ENCODE data around the gene NUMBL.

NUMBL gene

GRCh38 chr19:40685016-40685526 lies 5.4 kb downstream of the NUMBL start:
- TF ChIP-seq TCF12 (IDR thresholded peaks at IDR 0.05; ENCODE audit: low read depth) (no peak), FOXM1 (IDR thresholded peaks at IDR 0.05; ENCODE audit: borderline replicate concordance, low read depth) (no peak), NFIC (IDR thresholded peaks at IDR 0.05) (no peak), YY1 (IDR thresholded peaks at IDR 0.05; ENCODE audit: low read depth) (no peak), RAD21 (IDR thresholded peaks at IDR 0.05; ENCODE audit: low read depth) (no peak), ZBTB7A (IDR thresholded peaks at IDR 0.05; ENCODE audit: low read depth) (no peak), CREB1 (IDR thresholded peaks at IDR 0.05; ENCODE audit: low read depth) (no peak), EGR1 (IDR thresholded peaks at IDR 0.05) (no peak), EP300 (IDR thresholded peaks at IDR 0.05; ENCODE audit: borderline replicate concordance) (no peak), TEAD4 (IDR thresholded peaks at IDR 0.05) (no peak), CEBPB (IDR thresholded peaks at IDR 0.05) (no peak), TAF1 (IDR thresholded peaks at IDR 0.05; ENCODE audit: low read depth) (no peak)
- TF ChIP-seq, protein P1, sequence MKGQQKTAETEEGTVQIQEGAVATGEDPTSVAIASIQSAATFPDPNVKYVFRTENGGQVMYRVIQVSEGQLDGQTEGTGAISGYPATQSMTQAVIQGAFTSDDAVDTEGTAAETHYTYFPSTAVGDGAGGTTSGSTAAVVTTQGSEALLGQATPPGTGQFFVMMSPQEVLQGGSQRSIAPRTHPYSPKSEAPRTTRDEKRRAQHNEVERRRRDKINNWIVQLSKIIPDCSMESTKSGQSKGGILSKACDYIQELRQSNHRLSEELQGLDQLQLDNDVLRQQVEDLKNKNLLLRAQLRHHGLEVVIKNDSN (IDR thresholded peaks at IDR 0.05) = no peak
- TF ChIP-seq, protein P2, sequence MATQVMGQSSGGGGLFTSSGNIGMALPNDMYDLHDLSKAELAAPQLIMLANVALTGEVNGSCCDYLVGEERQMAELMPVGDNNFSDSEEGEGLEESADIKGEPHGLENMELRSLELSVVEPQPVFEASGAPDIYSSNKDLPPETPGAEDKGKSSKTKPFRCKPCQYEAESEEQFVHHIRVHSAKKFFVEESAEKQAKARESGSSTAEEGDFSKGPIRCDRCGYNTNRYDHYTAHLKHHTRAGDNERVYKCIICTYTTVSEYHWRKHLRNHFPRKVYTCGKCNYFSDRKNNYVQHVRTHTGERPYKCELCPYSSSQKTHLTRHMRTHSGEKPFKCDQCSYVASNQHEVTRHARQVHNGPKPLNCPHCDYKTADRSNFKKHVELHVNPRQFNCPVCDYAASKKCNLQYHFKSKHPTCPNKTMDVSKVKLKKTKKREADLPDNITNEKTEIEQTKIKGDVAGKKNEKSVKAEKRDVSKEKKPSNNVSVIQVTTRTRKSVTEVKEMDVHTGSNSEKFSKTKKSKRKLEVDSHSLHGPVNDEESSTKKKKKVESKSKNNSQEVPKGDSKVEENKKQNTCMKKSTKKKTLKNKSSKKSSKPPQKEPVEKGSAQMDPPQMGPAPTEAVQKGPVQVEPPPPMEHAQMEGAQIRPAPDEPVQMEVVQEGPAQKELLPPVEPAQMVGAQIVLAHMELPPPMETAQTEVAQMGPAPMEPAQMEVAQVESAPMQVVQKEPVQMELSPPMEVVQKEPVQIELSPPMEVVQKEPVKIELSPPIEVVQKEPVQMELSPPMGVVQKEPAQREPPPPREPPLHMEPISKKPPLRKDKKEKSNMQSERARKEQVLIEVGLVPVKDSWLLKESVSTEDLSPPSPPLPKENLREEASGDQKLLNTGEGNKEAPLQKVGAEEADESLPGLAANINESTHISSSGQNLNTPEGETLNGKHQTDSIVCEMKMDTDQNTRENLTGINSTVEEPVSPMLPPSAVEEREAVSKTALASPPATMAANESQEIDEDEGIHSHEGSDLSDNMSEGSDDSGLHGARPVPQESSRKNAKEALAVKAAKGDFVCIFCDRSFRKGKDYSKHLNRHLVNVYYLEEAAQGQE (IDR thresholded peaks at IDR 0.05; ENCODE audit: low read depth) = no peak
- TF ChIP-seq, protein P3, sequence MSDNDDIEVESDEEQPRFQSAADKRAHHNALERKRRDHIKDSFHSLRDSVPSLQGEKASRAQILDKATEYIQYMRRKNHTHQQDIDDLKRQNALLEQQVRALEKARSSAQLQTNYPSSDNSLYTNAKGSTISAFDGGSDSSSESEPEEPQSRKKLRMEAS (IDR thresholded peaks at IDR 0.05) = no peak

GRCh38 chr19:40684280-40684679 lies 6.2 kb downstream of the NUMBL start:
- TF ChIP-seq CREB1 (IDR thresholded peaks at IDR 0.05; ENCODE audit: low read depth) = no peak
- no peak for TF ChIP-seq TCF12 (IDR thresholded peaks at IDR 0.05; ENCODE audit: low read depth)
- TF ChIP-seq ZBTB7A (IDR thresholded peaks at IDR 0.05; ENCODE audit: low read depth) = no peak
- TF ChIP-seq, protein P1 (IDR thresholded peaks at IDR 0.05) = no peak
- TF ChIP-seq FOXM1 (IDR thresholded peaks at IDR 0.05; ENCODE audit: borderline replicate concordance, low read depth) = no peak
- TF ChIP-seq TAF1 (IDR thresholded peaks at IDR 0.05; ENCODE audit: low read depth) = no peak

DNA sequence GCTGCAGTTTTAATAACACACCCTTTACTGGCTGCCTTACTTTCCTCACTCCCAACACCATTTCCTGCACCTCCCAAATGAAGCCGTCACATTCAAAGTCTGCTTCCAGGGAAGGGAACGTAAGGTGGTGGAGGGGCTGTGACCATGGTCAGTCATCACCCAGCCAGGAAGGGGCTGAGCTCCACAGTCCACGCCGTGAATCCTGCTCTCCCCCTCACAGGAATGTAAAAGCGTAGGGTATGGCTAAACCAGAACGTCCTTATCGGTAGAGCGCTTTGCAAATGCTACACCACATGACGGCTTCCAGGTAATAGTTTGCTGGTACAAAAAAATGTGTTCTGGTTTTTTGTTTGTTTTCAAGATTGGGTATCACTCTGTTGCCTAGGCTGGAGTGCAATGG lies 7.0 kb downstream of the NUMBL start:
- TF ChIP-seq EP300 (IDR thresholded peaks at IDR 0.05; ENCODE audit: borderline replicate concordance) = no peak
- TF ChIP-seq CREB1 (IDR thresholded peaks at IDR 0.05; ENCODE audit: low read depth) = no peak
- TF ChIP-seq RAD21 (IDR thresholded peaks at IDR 0.05; ENCODE audit: low read depth) = no peak
- no peak for TF ChIP-seq TAF1 (IDR thresholded peaks at IDR 0.05; ENCODE audit: low read depth)
- TF ChIP-seq TCF12 (IDR thresholded peaks at IDR 0.05; ENCODE audit: low read depth) = no peak
- TF ChIP-seq, protein P1 (IDR thresholded peaks at IDR 0.05) = no peak

GRCh38 chr19:40682431-40682964 lies 8.0 kb downstream of the NUMBL start:
- no peak for TF ChIP-seq CEBPB (IDR thresholded peaks at IDR 0.05)
- no peak for TF ChIP-seq ZBTB7A (IDR thresholded peaks at IDR 0.05; ENCODE audit: low read depth)
- TF ChIP-seq RAD21 (IDR thresholded peaks at IDR 0.05; ENCODE audit: low read depth) = no peak
- no peak for TF ChIP-seq YY1 (IDR thresholded peaks at IDR 0.05; ENCODE audit: low read depth)
- TF ChIP-seq EGR1 (IDR thresholded peaks at IDR 0.05) = no peak
- TF ChIP-seq NFIC (IDR thresholded peaks at IDR 0.05) = no peak
- no peak for TF ChIP-seq EP300 (IDR thresholded peaks at IDR 0.05; ENCODE audit: borderline replicate concordance)
- TF ChIP-seq, protein P1 (IDR thresholded peaks at IDR 0.05) = no peak
- TF ChIP-seq TAF1 (IDR thresholded peaks at IDR 0.05; ENCODE audit: low read depth) = no peak
- TF ChIP-seq, protein P2 (IDR thresholded peaks at IDR 0.05; ENCODE audit: low read depth) = no peak
- no peak for TF ChIP-seq CREB1 (IDR thresholded peaks at IDR 0.05; ENCODE audit: low read depth)

GRCh38 chr19:40681039-40681438 lies 9.4 kb downstream of the NUMBL start:
- TF ChIP-seq, protein P2 (IDR thresholded peaks at IDR 0.05; ENCODE audit: low read depth) = no peak
- no peak for TF ChIP-seq TEAD4 (IDR thresholded peaks at IDR 0.05)
- no peak for TF ChIP-seq EGR1 (IDR thresholded peaks at IDR 0.05)
- TF ChIP-seq CREB1 (IDR thresholded peaks at IDR 0.05; ENCODE audit: low read depth) = no peak
- TF ChIP-seq, protein P3 (IDR thresholded peaks at IDR 0.05) = no peak
- TF ChIP-seq CEBPB (IDR thresholded peaks at IDR 0.05) = no peak
- no peak for TF ChIP-seq YY1 (IDR thresholded peaks at IDR 0.05; ENCODE audit: low read depth)
- TF ChIP-seq FOXM1 (IDR thresholded peaks at IDR 0.05; ENCODE audit: borderline replicate concordance, low read depth) = no peak
- no peak for TF ChIP-seq TCF12 (IDR thresholded peaks at IDR 0.05; ENCODE audit: low read depth)
- TF ChIP-seq TAF1 (IDR thresholded peaks at IDR 0.05; ENCODE audit: low read depth) = no peak
- TF ChIP-seq, protein P1 (IDR thresholded peaks at IDR 0.05) = no peak
- no peak for TF ChIP-seq RAD21 (IDR thresholded peaks at IDR 0.05; ENCODE audit: low read depth)
- no peak for TF ChIP-seq ZBTB7A (IDR thresholded peaks at IDR 0.05; ENCODE audit: low read depth)
- TF ChIP-seq NFIC (IDR thresholded peaks at IDR 0.05) = no peak
- no peak for TF ChIP-seq EP300 (IDR thresholded peaks at IDR 0.05; ENCODE audit: borderline replicate concordance)
